Stimulated activated CD4-positive, alpha-beta T cell treated with anti-CD3 and anti-CD28 coated beads, Interleukin-15, amount 100 ng/mL, for 24 hours (primary cell): ENCODE data around the gene PMP22.
"Not testable (repeated sequence)": the region's sequence is repeated elsewhere in the genome, so short reads cannot be mapped to it uniquely, and the experiment has no call there.

Experiments
- DNase-seq: peaks from one replicate; pipeline ENCODE4 v3.0.0-alpha.2; 2020

Gene PMP22

GRCh38 chr17:15250135-15250860, 14.8 kb downstream of the PMP22 start:
- no peak for DNase-seq

- DNase-seq, result no peak
Observed at GRCh38 chr17:15249487-15249886, 15.6 kb downstream of the PMP22 start.

GRCh38 chr17:15247891-15248529, 17.1 kb downstream of the PMP22 start:
- DNase-seq, result no peak

GRCh38 chr17:15245054-15245453, 20.1 kb downstream of the PMP22 start:
- no peak for DNase-seq

GRCh38 chr17:15240644-15241043, 24.5 kb downstream of the PMP22 start:
- no peak for DNase-seq

GRCh38 chr17:15239491-15239890, 25.6 kb downstream of the PMP22 start:
- no peak for DNase-seq

- no peak for DNase-seq
Observed at GRCh38 chr17:15238676-15239422, 26.3 kb downstream of the PMP22 start.

GRCh38 chr17:15238057-15238456, 27.1 kb downstream of the PMP22 start:
- DNase-seq, result no peak

GRCh38 chr17:15237106-15237425, 28.1 kb downstream of the PMP22 start:
- DNase-seq, result no peak

- DNase-seq, result no peak
Observed at GRCh38 chr17:15236281-15237105, 28.6 kb downstream of the PMP22 start.

- DNase-seq, result no peak
Observed at GRCh38 chr17:15233971-15234370, 31.2 kb downstream of the PMP22 start.

- DNase-seq, result peak; percentile 11
Observed at GRCh38 chr17:15233022-15233805, 31.9 kb downstream of the PMP22 start.

- DNase-seq, result no peak
Observed at GRCh38 chr17:15232517-15232915, 32.6 kb downstream of the PMP22 start.

GRCh38 chr17:15231851-15232516, 33.1 kb downstream of the PMP22 start:
- DNase-seq, result no peak

- DNase-seq, result no peak
Observed at GRCh38 chr17:15230866-15231265, 34.3 kb downstream of the PMP22 start.

- not testable (repeated sequence) for DNase-seq
Observed at GRCh38 chr17:15221827-15222226, 43.3 kb downstream of the PMP22 start.

GRCh38 chr17:15220785-15221184, 44.3 kb downstream of the PMP22 start:
- no peak for DNase-seq

GRCh38 chr17:15216481-15216880, 48.6 kb downstream of the PMP22 start:
- DNase-seq, result no peak

- no peak for DNase-seq
Observed at GRCh38 chr17:15213381-15214087, 51.6 kb downstream of the PMP22 start.

- no peak for DNase-seq
Observed at GRCh38 chr17:15210247-15210646, 54.9 kb downstream of the PMP22 start.

- DNase-seq, result not testable (repeated sequence)
Observed at GRCh38 chr17:15203062-15203461, 62.1 kb downstream of the PMP22 start.
